Amniotic stem cell (primary cell): ENCODE data around the gene IL11RA.
A peak's percentile ranks its signal among the peaks of the same experiment; 100 is the strongest.

Experiments
- DNase-seq: peaks from one replicate; lab custom pipeline; 2025; lab: John Stamatoyannopoulos, UW

IL11RA gene

DNA sequence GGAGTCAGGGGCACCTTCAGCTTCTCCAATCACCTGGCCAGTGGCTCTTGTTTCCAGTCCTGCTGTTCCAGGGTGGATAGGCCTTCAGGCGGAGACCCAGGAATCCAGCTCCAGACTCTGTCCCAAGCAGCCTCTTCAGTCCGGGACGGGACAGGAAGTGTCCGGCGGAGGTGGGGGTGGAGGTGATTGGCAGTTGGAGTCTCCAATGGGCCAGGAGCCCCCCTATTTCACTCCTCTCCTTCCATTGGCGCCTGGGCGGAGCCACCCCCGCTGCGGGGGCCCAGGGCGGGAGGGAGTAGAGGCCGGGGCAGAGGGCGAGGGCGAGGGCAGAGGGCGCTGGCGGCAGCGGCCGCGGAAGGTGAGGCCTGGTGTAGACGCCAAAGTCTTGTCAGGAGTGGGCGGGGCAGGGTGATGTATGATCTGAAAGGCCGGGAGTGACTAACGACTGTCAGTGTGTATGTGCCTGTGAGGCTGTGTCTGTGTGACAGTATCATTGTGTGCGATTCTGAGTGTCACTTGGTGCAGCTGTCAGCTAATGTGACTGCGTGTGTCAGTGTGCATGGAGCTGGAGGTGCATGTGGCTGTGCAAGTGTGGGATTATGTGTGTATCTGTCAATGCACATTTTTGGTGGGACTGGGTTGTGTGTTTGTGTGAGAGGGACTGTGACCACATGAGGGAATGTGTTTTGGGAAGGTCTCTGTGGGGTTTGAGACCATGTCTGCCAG, at the start of gene IL11RA:
Gene IL11RA, plus strand, starts transcription at position 310 of the 726 bp plus-strand sequence. CDS start 3,033 bp downstream, outside the sequence.
- no peak for DNase-seq

DNA sequence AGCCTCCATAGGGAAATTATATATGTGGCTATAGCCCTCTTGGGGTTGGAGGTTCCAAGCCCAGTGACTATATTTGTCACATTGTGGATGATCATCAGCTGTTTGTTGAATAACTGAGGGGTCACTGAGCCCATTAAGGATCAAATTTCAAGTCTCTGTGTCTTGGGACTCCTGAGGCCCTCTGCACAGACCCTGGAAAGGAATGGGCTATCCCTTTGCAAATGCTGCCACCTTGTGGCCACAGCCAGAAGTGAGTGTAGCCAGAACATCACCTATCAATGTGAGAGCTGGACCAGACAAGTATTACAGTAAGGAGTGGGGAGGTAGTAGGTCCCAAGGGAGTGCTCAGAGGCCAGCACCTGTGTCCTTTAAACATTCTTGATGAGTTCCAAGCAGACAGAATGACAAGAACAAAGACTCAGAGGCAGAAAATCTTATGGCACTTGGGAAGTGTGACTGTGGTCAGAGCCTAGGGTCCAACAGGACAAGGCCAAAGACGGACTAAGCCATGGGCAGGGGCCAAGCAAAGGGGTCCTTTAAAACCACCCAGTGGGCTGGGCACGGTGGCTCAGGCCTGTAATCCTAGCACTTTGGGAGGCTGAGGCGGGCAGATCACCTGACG, 48.3 kb upstream of the IL11RA start:
- peak; percentile 68 for DNase-seq

- DNase-seq = no peak
Observed at GRCh38 chr9:34606190-34606589, 45.8 kb upstream of the IL11RA start.

GRCh38 chr9:34606905-34607304, 45.1 kb upstream of the IL11RA start:
- no peak for DNase-seq

DNA sequence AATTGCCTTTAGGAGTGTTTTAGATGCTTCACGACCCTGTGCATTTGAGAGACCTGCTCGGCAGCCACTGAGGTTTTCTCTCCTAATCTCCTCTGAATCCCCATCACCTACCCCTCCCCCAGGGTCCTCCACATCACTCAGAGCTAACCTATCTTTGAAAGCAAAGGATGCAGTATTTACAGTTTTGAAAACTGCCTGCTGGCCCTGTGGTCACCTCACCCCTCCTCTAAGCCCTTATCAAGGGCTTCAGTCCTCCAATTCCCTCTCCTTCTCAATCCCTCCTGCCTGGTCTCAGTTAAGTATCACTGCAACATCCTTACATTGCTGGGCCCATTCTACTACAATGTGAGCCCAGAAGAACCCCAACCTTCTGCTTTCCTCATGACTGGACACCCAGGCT, 44.7 kb upstream of the IL11RA start:
- no peak for DNase-seq

DNA sequence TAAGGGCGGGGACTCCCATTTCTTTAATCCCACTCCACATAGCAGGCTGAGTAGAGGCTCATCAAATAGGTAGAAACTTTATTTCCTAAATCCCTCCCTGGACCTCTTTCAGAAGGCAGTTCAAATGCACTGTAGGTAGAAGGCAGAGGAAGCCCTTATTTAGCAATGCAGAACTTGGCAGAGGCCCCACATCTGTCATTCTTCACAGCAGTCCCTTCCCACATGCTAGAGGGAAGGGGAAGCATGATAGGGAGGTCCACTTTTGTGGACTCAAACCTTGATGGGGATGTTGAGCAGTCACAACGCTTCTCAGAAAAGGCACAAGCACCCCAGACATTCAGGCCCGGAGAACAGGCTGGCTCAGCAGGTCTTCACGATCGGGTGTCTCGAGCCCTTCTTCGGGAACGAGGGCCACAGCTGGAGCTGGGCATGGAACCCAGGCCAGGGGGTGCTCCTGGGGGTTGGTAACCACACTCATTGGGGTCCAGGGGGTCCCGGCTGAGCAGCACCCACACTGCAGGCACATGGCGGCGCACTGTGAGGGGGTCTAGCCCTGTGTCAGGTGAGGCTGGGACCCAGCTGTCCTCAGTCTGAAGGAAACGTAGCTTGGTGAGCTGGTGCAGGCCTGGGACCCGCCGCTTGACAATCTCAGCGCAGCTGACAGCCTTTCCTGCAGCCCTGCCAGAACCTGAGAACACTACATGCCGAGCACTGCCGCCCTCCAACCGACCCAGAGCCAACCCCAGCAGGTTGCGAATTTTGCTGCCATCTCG, 41.4 kb upstream of the IL11RA start:
- no peak for DNase-seq

DNA sequence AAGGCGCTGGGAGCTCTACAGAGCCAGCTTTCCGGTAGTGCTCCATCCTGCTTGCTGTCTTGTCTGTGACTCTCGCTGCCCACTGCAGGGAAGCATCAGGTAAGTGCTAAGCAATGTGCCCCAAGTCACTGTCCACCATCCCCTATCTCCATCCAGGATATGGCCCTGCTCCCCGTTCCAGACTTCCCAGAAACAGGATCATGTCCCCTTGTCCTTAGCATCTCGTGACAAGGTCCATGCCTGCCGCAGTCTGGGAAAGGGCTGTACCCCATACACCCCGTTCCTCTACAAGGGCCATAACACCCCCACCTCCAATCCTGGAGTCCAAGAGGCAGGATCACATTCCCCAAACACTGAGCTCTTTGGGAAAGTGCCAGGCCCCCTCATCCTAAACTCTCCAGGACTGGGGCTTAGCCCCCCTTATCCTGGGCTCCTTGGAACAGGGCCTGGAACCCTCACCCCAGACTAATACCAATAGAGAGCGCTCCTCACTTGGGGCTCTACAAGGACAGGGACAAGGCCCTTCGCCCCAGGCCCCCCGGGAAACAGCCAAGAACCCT, 40.7 kb upstream of the IL11RA start:
- DNase-seq = no peak

GRCh38 chr9:34611811-34612787, 39.9 kb upstream of the IL11RA start, which contains the start of gene RPP25L:
TSS of gene RPP25L (minus strand) at chr9:34612097. CDS start at chr9:34611296, 801 bp downstream.
- peak; percentile 70 for DNase-seq

DNA sequence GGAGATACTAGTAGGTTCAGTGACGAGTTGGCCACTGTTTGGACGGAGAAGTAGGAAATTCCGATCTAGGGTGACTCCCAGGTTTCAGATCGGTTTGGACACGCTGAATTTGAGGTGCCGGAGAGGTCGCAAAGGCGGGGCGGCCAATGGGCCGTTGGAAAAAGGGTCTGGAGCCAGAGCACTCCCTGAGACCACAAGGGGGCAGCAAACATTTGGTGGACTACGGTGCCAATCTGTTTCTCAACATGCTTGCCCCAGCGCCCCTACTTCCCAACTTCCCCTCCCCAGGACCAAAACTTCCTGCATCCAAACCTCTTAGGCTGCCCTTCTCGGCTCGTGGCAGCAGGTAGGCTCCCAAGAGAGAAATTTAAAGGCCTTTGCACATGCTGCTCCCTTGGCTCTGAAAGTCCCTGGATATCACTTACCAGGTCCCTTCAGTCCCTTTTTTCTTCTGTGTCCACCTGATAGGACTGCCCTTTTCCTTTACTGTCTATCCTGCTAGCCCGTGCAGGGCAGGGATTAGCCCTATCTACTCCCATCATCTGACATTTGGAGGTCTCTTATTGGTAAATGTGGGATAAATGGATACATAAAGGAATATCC, 39.1 kb upstream of the IL11RA start:
- DNase-seq = peak; percentile 36

DNA sequence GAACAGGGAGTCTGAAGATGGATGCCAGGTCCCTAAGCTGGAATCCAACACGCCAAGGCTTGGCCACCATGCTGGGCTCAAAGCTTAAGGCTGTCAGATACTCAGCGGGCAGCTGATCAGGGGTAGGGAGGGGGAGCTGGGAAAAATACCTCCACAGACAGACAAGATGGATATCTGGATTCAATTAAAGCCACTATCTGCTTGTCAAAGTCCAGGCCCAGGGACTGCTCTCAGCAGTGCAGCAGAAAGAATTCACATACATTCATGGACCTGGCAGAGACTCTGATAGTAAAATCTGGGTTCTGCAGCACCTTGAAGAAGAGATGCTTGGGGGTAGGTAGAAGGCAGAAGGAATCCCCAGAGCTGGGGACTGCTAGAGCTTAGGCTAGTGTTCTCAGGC, 36.9 kb upstream of the IL11RA start:
- DNase-seq = no peak

DNA sequence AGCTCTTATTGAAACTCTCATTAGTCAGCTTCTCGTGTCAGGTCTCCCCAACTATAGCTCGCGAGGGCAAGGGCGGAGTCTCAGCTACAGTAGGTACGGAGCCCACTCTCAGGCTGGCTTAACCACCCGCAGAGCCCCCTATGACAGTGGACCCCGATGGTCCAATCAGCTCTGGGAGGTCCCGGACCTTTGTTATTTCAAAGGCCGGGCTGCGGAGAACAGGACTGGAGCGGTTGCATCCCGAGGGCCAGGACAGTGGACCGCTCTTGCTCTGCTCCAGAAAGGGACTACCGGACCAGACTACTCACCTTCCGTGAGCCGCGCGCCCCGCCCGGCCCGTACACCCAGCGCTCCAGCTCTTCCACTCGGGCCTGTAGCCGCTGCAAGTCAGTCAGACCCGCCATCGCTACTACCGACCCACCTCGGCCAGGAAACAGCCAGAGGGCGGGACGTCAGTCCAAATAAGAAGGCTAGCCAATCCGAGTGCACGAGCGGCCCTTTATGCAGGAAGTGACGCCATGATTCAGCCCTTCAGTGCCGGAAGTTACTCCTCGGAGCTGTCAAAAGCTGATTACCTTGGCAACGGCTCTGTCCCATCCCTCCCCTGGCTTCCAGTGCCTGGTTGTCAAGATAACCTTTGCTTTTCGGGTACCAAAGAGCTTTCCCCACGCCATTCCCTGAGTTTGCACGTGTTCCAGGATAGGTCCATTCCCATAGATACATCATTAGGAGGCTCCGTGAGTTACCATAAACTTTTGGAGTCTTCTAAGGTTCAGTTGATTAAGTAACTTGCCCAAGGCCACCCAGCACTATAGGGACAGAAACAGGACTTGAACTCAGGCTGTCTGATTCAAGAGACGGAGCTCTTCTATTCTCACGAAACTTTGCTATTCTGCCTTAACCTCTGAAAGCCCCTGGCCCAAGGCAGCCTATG, 31.7 kb upstream of the IL11RA start, which contains the start of gene DCTN3:
Gene DCTN3, minus strand, starts transcription at position 435 of the 934 bp plus-strand sequence. Its CDS starts 31 bp downstream, at position 404.
- peak; percentile 98 for DNase-seq

DNA sequence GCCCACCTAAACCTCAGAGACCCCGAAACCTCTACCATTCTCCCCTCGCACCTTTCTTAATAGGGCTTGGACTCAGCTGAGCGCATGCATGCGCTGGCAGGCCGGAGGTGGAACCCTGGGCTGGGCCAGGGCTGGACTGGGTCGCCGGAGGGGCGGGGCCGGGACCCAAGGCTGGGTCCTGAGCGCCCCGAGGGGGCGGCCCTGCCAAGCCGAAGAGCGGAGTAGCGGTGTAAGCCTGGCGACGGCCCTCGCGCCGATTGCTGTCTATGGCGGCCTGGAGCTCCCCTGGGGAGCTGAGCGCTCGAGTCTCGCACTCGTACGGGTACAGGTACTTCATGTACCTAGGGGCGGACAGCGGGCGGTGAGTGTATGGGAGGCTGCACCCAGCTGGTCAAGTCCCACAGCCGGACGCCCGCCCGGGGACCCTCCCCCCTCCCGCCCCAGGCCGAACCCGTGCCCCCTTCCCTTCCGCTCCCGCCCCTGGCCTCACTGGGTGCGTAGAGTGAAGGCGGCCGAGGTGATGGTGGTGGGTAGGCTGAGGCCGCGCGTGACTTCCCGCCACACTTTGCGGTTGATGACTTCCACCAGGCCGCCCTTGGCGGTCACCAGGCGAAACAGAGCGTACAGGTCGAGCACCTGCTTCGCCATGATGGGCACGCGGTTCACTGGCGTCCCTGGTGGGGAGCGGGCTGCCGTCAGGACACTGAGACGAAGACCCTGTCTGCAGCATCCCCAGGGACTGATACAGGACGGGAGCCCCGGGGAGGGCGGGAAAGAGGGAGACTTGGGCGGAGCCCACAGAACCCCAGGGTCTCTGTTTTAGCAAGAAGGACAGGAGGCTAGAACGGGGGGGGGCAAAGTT, 28.4 kb upstream of the IL11RA start:
- no peak for DNase-seq

DNA sequence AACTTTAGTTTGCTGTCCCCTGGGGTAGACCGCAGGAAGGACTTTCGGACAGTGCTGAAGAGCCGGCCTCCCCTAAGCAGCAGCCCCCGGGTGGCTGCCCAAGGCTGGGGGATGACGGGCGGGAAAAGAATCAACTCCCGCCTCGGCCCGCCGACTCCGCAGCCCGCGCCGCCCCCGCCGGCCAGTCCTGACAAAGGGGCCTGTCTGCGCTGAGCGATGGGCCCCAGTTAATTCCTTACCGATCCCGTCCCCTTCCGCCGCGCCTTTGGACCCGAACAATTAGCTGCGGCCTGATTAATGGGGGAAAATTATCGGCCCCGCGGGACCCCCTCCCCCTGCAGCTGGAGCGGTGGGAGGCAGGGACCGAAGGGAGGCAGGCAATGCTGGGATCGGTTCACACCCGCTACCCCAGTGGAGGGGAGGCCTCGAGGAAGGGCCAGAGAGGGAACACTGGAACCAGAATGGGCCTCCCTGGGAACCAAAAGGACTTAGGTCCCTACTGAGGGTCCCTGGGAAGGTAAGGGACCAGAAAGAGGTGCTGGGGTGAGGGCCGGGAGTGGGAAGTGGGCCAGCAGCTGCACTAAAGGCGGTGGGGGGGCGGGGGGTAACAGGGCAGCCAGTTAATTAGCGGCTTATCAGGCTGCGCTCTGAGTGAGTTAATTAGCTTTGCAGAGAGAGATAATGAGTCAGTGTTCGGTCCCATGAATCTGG, 27.4 kb upstream of the IL11RA start:
- DNase-seq = no peak

GRCh38 chr9:34625186-34625486, 26.8 kb upstream of the IL11RA start:
- DNase-seq = no peak

GRCh38 chr9:34627716-34628655, 24.0 kb upstream of the IL11RA start:
- no peak for DNase-seq

- DNase-seq = no peak
Observed at GRCh38 chr9:34628656-34629490, 23.1 kb upstream of the IL11RA start, which contains the start of gene ARID3C. TSS of gene ARID3C (minus strand) at chr9:34629066. CDS start at chr9:34628014, 1,052 bp downstream.
